ENCODE measurements around the gene TMEM132E. TPM values are rescaled to one million over a fixed set of nuclear protein-coding genes. Genes with fewer than 3 reads are reported as not detected.

The TMEM132E gene
- total and polyA plus RNA-seq, 7 donors, result 0.10 TPM; not detected in 6

GRCh38 chr17:34549966-34550365 lies 29.4 kb upstream of the TMEM132E start:
- 62 to 65% methylated on average over 6 of the region's 6 CpGs for WGBS, 2 donors
- Histone ChIP-seq H3K36me3 (no peaks in the 10 kb centered on the region), H3K27ac (no peak overlapping the region), H3K9me3 (no peaks in the 10 kb centered on the region), H3K4me3 (no peak overlapping the region), H3K27me3 (peaks cover 0 to 39% (median 0%) of the 10 kb centered on the region in 3 donors), H3K4me1 (no peaks in the 10 kb centered on the region)
- no peak for TF ChIP-seq EP300 (IDR thresholded peaks at IDR 0.05)
- TF ChIP-seq CTCF (IDR thresholded peaks at IDR 0.05), result no peak
- TF ChIP-seq POLR2AphosphoS5 (IDR thresholded peaks at IDR 0.05), result no peak
- TF ChIP-seq POLR2A (IDR thresholded peaks at IDR 0.05), result no peak
- no peak for DNase-seq
- intact Hi-C loops (cut with DNase I), result no loop called here

DNA sequence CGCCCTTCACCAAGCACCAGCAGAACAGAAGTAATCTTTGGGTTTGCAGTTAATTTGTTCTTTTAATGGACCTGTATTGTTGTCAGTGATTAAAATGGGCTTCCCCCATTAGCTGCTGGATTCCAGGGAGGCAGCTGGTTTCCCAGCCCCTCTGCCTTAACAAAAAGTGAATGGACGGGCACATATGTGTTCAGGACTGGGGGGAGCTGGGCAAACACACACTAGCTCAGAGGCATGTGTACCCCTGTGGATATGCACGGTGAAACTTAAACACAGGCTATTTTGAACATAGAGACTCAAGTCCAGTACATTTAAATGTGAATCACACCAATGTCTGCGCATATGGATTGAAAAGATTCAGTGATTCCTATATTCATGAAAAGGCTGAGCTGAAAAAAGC lies 25.5 kb upstream of the TMEM132E start:
- 71 to 73% methylated on average over 4 of the region's 4 CpGs for WGBS, 2 donors
- TF ChIP-seq CTCF (IDR thresholded peaks at IDR 0.05), result no peak
- no peak for TF ChIP-seq POLR2AphosphoS5 (IDR thresholded peaks at IDR 0.05)
- no peak for TF ChIP-seq POLR2A (IDR thresholded peaks at IDR 0.05)
- TF ChIP-seq EP300 (IDR thresholded peaks at IDR 0.05), result no peak
- Histone ChIP-seq H3K27ac (no peak overlapping the region), H3K4me3 (no peak overlapping the region), H3K4me1 (no peaks in the 10 kb centered on the region), H3K36me3 (no peaks in the 10 kb centered on the region), H3K27me3 (peaks cover 0 to 49% (median 0%) of the 10 kb centered on the region in 3 donors), H3K9me3 (no peaks in the 10 kb centered on the region)
- no peak for DNase-seq
- intact Hi-C loops (cut with DNase I), result no loop called here

DNA sequence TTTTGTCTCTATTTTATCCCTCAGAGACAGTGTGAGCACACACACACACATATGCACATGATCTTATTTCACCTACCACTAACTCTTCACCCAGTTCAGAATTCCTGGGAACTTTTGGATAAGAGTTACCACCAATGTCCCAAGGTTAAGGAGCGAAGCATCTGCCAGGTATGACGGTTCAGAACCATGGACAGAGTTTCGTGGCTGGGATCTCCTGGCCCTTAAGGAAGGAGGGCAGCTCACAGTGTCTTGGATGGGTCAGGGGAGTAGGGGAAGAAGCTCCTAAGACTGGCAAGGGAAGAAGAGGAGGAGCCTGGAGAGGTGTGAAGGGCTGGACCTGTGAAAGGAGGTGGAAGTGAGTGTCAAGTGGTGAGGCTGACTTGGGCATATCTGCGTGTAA lies 23.0 kb upstream of the TMEM132E start:
- H3K9me3 ChIP-seq, result no peaks in the 10 kb centered on the region
- H3K27ac ChIP-seq, result no peak overlapping the region
- H3K36me3 ChIP-seq, result no peaks in the 10 kb centered on the region
- H3K27me3 ChIP-seq, result peaks cover 0 to 39% (median 0%) of the 10 kb centered on the region in 3 donors
- H3K4me3 ChIP-seq, result no peak overlapping the region
- WGBS, 2 donors, result 18 to 24% methylated on average over 4 of the region's 4 CpGs
- no peak for DNase-seq
- H3K4me1 ChIP-seq, result no peaks in the 10 kb centered on the region
- intact Hi-C loops (cut with DNase I), result no loop called here
- TF ChIP-seq POLR2AphosphoS5 (IDR thresholded peaks at IDR 0.05), result no peak
- no peak for TF ChIP-seq POLR2A (IDR thresholded peaks at IDR 0.05)
- no peak for TF ChIP-seq CTCF (IDR thresholded peaks at IDR 0.05)
- TF ChIP-seq EP300 (IDR thresholded peaks at IDR 0.05), result no peak

DNA sequence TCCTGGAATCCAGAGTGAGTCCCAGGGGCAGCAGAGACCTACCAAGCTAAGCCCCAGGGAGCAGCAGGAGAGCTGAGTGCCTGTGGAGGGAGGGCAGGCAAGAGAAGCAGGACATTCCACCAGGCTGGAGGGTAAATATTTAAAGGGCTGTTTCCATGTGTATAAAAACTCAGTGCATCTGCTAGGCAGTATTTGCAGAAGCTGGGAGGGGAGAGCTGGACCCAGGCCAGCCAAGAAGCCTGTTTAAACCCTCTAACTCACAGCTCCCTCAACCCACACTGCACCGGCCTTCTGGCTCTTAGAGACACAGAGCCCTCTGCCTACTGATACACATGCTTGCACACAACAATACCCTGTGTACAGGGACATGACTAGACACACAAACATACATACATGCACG lies 22.5 kb upstream of the TMEM132E start:
- H3K36me3 ChIP-seq, result no peaks in the 10 kb centered on the region
- DNase-seq, result no peak
- WGBS, 2 donors, result 43 to 72% methylated on average over 2 of the region's 2 CpGs
- H3K4me1 ChIP-seq, result no peaks in the 10 kb centered on the region
- H3K4me3 ChIP-seq, result no peak overlapping the region
- no peaks in the 10 kb centered on the region for H3K9me3 ChIP-seq
- H3K27me3 ChIP-seq, result peaks cover 0 to 39% (median 0%) of the 10 kb centered on the region in 3 donors
- no peak overlapping the region for H3K27ac ChIP-seq
- intact Hi-C loops (cut with DNase I), result no loop called here
- TF ChIP-seq CTCF (IDR thresholded peaks at IDR 0.05), result no peak
- TF ChIP-seq POLR2A (IDR thresholded peaks at IDR 0.05), result no peak
- TF ChIP-seq EP300 (IDR thresholded peaks at IDR 0.05), result no peak
- TF ChIP-seq POLR2AphosphoS5 (IDR thresholded peaks at IDR 0.05), result no peak

DNA sequence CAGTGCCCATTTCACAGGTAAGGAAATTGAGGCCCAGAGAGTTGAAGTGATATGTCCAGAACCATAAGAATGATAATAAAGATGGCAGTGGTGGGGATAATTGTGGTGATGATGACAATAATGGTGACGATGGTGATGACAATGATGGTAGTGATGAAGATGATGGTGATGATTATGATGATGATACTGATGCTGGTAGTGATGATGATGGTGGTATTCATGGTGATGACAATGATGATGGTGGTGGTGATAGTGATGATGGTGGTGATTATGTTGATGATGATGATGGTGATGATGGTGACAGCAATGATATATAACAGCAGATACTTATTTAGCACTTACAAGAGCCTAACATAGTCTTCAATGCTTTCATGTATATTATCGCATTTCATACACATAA lies 18.1 kb upstream of the TMEM132E start:
- WGBS, 2 donors, result 66 to 92% methylated on average over 2 of the region's 2 CpGs
- intact Hi-C loops (cut with DNase I), result no loop called here

More for the DNA sequence above, 18.1 kb upstream of the TMEM132E start:
- H3K4me1 ChIP-seq, result no peaks in the 10 kb centered on the region
- no peaks in the 10 kb centered on the region for H3K36me3 ChIP-seq
- no peak overlapping the region for H3K27ac ChIP-seq
- H3K4me3 ChIP-seq, result no peak overlapping the region
- H3K9me3 ChIP-seq, result no peaks in the 10 kb centered on the region
- H3K27me3 ChIP-seq, result peaks cover 0 to 22% (median 0%) of the 10 kb centered on the region in 3 donors
- TF ChIP-seq EP300 (IDR thresholded peaks at IDR 0.05) (no peak), CTCF (IDR thresholded peaks at IDR 0.05) (no peak), POLR2A (IDR thresholded peaks at IDR 0.05) (no peak), POLR2AphosphoS5 (IDR thresholded peaks at IDR 0.05) (no peak)
- DNase-seq, result no peak
